ENCODE measurements around the gene TESK1. TPM values are rescaled to one million over a fixed set of nuclear protein-coding genes. Genes with fewer than 3 reads are reported as not detected.

Gene TESK1
- total RNA-seq, 1 donor from 2014 or later = 24.5 TPM

DNA sequence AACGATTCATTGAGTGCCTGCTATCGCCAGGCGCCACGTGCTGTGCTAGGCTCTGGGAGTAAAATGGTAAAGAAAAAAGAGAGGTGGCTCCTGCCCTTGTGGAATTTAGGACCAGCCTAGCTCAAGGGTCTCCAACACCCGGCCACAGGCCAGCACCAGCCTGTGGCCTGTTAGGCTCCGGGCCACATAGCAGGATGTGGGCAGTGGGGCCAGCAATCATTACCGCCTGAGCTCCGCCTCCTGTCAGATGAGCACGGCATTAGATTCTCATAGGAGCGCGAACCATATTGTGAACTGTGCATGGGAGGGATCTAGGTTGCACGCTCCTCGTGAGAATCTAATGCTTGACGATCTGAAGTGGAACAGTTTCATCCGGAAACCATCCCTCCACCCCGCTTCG is 51.3 kb downstream of the TESK1 start:
- Histone ChIP-seq H3K27me3 (ENCODE audit: control insufficient read depth, insufficient read depth, low read length) (no peaks in the 10 kb centered on the region), H3K4me3 (ENCODE audit: low read depth, low read length) (no peak overlapping the region), H3K36me3 (ENCODE audit: control insufficient read depth, insufficient read depth, low read length) (peaks cover 2% of the 10 kb centered on the region)
- DNase-seq (ENCODE audit: low read depth) = no peak
- TF ChIP-seq, protein P1, sequence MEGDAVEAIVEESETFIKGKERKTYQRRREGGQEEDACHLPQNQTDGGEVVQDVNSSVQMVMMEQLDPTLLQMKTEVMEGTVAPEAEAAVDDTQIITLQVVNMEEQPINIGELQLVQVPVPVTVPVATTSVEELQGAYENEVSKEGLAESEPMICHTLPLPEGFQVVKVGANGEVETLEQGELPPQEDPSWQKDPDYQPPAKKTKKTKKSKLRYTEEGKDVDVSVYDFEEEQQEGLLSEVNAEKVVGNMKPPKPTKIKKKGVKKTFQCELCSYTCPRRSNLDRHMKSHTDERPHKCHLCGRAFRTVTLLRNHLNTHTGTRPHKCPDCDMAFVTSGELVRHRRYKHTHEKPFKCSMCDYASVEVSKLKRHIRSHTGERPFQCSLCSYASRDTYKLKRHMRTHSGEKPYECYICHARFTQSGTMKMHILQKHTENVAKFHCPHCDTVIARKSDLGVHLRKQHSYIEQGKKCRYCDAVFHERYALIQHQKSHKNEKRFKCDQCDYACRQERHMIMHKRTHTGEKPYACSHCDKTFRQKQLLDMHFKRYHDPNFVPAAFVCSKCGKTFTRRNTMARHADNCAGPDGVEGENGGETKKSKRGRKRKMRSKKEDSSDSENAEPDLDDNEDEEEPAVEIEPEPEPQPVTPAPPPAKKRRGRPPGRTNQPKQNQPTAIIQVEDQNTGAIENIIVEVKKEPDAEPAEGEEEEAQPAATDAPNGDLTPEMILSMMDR (IDR thresholded peaks at IDR 0.05; ENCODE audit: insufficient read depth, low read length, poor library complexity, severe bottlenecking) = no peak

DNA sequence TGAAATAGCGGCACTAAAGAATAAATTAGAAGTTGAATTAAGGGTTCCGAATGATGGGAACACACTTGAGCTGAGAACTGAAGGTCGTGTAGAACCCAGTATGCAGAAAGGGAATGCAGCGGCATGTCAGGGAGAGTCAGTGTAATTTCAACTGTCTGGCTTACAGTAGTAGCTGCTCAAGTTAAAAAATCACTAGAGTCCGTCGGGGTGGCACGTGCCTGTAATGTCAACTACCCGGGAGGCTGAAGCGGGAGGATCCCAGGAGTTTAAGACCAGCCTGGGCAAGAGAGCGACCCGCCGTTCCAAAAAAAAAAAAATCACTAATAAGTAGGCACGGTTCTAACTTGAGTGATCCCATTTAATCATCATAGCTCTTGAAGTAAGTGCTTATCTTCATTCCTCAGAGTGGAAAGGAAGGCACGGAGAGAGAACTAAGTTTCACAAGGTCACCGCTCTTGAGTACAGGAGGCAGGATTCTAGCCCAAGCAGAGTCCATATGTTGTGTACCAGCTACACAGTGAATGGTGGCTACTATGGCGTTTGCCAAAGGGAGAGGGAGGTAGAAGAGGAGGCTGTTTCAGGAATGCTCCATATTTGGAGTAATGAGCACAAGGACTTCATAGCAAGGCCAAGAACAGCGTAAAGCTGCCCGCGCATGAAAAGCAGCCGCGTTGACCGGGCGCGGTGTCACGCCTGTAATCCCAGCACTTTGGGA is 51.9 kb downstream of the TESK1 start:
- Histone ChIP-seq H3K36me3 (ENCODE audit: control insufficient read depth, insufficient read depth, low read length) (peaks cover 2% of the 10 kb centered on the region), H3K27me3 (ENCODE audit: control insufficient read depth, insufficient read depth, low read length) (no peaks in the 10 kb centered on the region), H3K4me3 (ENCODE audit: low read depth, low read length) (peak overlapping the region; percentile 46)
- no peak for DNase-seq (ENCODE audit: low read depth)
- TF ChIP-seq, protein P1 (IDR thresholded peaks at IDR 0.05; ENCODE audit: insufficient read depth, low read length, poor library complexity, severe bottlenecking) = no peak

DNA sequence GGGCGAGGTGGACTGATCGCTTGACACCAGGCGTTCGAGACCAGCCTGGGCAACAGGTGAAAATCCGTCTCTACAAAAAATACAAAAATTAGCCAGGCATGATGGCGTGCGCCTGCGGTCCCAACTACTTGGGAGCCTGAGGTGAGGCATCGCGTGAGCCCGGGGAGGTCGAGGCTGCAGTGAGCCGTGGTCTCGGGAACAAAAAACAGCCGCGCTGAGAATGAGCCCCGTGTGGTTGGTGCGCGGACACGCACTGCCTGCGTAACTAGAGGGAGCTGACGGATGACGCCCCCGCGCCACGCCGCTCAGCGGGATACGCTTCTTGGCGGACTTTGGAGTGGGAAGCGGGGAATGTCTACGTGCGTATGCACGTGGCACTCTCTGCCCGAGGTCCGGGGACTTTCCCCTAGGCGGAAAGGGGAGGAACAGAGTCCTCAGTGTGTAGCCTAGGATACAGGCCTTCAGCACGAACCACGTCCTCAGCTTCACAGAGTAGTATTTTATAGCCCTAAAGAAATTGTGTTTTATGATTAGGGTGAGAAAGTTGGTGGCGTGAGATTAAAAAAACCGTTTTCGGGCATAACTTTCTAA is 52.6 kb downstream of the TESK1 start, which contains the start of gene RMRP:
TSS of gene RMRP (minus strand) at position 474 of the 591 bp plus-strand sequence.
- DNase-seq (ENCODE audit: low read depth) = peak; percentile 99
- Histone ChIP-seq H3K36me3 (ENCODE audit: control insufficient read depth, insufficient read depth, low read length) (peaks cover 2% of the 10 kb centered on the region), H3K4me3 (ENCODE audit: low read depth, low read length) (peak within 1 kb of the TSS; percentile 68), H3K27me3 (ENCODE audit: control insufficient read depth, insufficient read depth, low read length) (no peaks in the 10 kb centered on the region)
- TF ChIP-seq, protein P1 (IDR thresholded peaks at IDR 0.05; ENCODE audit: insufficient read depth, low read length, poor library complexity, severe bottlenecking) = peak; percentile 15

DNA sequence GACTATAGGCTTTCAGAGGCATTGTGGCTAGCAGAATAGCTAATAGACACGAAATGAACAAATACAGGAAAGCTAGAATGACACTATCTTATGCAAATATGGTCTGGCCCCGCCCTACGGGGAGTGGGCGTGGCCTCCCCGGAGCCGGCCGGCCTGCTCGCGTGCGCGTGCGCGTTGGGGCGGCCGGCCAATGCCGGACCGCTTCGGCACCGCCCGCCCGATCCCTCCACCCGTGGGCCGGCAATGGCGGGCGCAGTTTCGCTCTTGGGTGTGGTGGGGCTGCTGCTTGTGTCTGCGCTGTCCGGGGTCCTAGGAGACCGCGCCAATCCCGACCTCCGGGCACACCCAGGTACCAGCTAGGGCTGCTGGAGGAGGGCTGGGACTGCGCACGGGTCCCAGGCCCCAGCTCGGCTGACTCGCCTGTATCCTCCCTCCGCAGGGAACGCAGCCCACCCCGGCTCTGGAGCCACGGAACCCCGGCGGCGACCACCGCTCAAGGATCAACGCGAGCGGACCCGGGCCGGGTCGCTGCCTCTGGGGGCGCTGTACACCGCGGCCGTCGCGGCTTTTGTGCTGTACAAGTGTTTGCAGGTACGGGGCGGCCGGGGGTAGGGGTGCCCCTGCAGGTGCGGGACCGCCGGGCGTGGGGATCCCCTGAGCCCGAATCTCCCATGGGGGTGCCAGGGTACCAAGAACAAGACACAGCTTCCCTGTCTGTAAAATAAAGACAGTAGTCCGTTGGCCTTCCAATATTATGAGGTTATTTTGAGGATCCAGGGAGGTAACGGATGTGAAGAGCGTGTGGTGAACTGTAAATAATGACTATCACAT is 53.3 kb downstream of the TESK1 start, which contains the start of gene CCDC107:
TSS of gene CCDC107 (plus strand) at position 156 of the 831 bp plus-strand sequence. CDS start at position 244, 88 bp downstream.
- H3K4me3 ChIP-seq (ENCODE audit: low read depth, low read length) = peak within 1 kb of the TSS; percentile 68
- TF ChIP-seq, protein P1 (IDR thresholded peaks at IDR 0.05; ENCODE audit: insufficient read depth, low read length, poor library complexity, severe bottlenecking) = peak; percentile 75
- no peak for DNase-seq (ENCODE audit: low read depth)
- H3K36me3 ChIP-seq (ENCODE audit: control insufficient read depth, insufficient read depth, low read length) = peaks cover 2% of the 10 kb centered on the region
- H3K27me3 ChIP-seq (ENCODE audit: control insufficient read depth, insufficient read depth, low read length) = no peaks in the 10 kb centered on the region

DNA sequence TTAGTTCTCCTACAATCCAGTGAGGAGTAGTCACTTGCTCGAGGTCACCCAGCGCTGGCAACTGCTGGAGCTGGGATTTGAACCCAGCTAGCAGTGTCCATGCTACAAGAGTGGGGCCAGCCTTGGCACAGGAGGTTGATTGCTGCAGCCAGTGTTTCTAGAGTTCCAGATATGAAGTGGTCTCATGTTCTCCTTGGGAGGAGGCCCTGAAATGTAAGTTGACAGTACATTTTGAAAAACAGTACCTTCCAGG is 53.8 kb downstream of the TESK1 start:
- H3K27me3 ChIP-seq (ENCODE audit: control insufficient read depth, insufficient read depth, low read length) = no peaks in the 10 kb centered on the region
- TF ChIP-seq, protein P1 (IDR thresholded peaks at IDR 0.05; ENCODE audit: insufficient read depth, low read length, poor library complexity, severe bottlenecking) = no peak
- no peak for DNase-seq (ENCODE audit: low read depth)
- H3K36me3 ChIP-seq (ENCODE audit: control insufficient read depth, insufficient read depth, low read length) = peaks cover 2% of the 10 kb centered on the region
- H3K4me3 ChIP-seq (ENCODE audit: low read depth, low read length) = peak overlapping the region; percentile 68

Data from kidney epithelial cell (primary cell).